ENCODE measurements around the gene NOM1.

NOM1 gene

DNA sequence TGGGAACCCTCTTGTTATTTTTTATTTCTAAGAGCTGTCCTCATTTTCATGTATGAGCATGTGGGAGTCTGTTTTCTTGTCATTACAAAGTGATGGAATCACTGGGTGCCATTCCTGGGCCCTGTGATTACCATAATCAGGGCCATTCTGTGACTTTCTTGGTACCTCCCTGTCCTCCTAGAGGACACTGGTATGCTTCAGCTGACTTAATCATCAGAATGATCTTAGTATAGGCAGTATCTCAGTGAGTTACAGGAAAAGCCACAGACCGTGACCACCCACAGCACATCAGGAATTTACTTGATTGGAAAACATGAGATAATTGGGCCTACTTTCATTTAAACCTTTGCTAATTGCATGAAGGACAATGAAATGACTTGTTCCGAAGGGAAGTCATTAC, 7.2 kb downstream of the NOM1 start:
- DNase-seq (ENCODE audit: low read depth), result no peak
- TF ChIP-seq, protein P1, sequence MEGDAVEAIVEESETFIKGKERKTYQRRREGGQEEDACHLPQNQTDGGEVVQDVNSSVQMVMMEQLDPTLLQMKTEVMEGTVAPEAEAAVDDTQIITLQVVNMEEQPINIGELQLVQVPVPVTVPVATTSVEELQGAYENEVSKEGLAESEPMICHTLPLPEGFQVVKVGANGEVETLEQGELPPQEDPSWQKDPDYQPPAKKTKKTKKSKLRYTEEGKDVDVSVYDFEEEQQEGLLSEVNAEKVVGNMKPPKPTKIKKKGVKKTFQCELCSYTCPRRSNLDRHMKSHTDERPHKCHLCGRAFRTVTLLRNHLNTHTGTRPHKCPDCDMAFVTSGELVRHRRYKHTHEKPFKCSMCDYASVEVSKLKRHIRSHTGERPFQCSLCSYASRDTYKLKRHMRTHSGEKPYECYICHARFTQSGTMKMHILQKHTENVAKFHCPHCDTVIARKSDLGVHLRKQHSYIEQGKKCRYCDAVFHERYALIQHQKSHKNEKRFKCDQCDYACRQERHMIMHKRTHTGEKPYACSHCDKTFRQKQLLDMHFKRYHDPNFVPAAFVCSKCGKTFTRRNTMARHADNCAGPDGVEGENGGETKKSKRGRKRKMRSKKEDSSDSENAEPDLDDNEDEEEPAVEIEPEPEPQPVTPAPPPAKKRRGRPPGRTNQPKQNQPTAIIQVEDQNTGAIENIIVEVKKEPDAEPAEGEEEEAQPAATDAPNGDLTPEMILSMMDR (conservative IDR thresholded peaks at IDR 0.05; ENCODE audit: control insufficient read depth, insufficient read depth, low read depth, low read length), result no peak
- H3K4me3 ChIP-seq (ENCODE audit: control insufficient read depth, low read depth, low read length), result no peak overlapping the region

DNA sequence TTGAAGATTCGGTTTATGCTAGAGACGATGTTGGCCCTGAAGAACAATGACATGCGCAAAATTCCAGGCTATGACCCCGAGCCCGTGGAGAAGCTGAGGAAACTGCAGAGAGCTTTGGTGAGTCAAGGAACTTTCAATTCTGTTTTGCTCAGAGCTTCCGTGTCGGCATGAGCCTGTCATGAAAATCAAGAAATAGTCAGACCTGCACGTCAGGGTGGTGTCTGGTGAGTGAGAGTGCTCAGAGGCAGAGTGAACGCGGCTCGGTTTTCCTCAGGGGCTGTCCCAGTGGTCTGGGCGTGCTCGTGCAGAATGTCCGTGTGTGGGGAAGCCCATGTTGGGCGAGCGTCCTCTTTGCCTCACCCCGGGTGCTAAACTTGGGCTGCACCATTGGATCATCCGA, 12.6 kb downstream of the NOM1 start:
- TF ChIP-seq, protein P1 (conservative IDR thresholded peaks at IDR 0.05; ENCODE audit: control insufficient read depth, insufficient read depth, low read depth, low read length), result no peak
- DNase-seq (ENCODE audit: low read depth), result no peak
- no peak overlapping the region for H3K4me3 ChIP-seq (ENCODE audit: control insufficient read depth, low read depth, low read length)

DNA sequence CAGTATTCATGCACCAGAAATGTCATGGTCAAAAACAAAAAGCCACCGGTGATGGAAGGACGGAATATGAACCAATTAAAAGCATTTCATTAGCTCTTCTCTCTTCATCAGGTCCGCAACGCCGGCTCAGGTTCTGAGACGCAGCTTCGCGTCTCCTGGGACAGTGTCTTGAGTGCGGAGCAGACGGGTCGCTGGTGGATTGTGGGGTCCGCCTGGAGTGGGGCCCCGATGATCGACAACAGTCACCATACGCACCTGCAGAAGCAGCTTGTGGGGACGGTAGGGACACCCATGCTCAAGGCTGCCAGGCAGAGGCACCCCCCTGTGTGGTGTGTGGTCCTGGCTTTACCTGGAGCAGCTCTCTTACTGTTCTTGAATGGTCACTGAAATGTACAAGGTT, 13.4 kb downstream of the NOM1 start:
- no peak for DNase-seq (ENCODE audit: low read depth)

DNA sequence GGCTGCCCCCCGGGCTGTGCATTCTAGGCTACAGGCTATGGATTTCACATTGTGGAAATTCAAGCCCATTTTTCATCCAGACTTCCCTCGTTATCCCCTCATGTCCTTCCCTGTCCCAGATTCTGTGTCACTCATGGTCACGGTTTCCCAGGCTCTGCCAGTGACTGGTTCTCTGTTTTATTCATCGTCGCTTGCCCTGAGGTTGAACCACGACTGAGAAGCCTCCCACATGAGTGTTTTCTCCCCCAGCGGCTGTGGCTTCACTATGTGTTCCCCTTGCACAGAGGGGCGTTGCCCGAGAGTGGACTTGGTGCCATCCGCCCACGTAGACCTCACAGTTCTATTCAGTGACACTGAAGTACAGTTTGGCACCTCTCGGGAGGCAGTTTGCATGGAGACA, 14.0 kb downstream of the NOM1 start:
- no peak overlapping the region for H3K4me3 ChIP-seq (ENCODE audit: control insufficient read depth, low read depth, low read length)
- TF ChIP-seq, protein P1 (conservative IDR thresholded peaks at IDR 0.05; ENCODE audit: control insufficient read depth, insufficient read depth, low read depth, low read length), result no peak
- DNase-seq (ENCODE audit: low read depth), result no peak

More for the DNA sequence above, 13.4 kb downstream of the NOM1 start:
- TF ChIP-seq, protein P1 (conservative IDR thresholded peaks at IDR 0.05; ENCODE audit: control insufficient read depth, insufficient read depth, low read depth, low read length), result no peak
- no peak overlapping the region for H3K4me3 ChIP-seq (ENCODE audit: control insufficient read depth, low read depth, low read length)

DNA sequence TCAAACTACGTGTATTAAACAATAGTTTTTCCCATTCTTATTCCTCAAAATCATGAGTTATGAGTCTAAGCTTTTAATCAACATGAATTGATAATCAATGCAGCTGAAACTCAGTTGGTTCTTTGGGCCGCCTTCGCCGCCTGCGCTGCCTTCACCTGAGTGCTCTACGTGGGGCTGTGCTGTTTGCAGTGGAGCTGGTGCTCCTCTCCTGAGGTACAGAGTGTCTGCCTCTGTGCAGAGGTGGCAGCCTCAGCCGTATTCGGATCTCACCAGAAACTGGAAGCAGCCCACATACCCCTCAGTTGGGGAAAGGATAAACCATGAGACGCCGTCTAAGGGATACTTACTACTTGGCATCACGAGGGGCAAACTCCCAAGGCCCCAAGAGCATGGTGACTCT, 15.5 kb downstream of the NOM1 start:
- no peak for DNase-seq (ENCODE audit: low read depth)
- H3K4me3 ChIP-seq (ENCODE audit: control insufficient read depth, low read depth, low read length), result no peak overlapping the region
- TF ChIP-seq, protein P1 (conservative IDR thresholded peaks at IDR 0.05; ENCODE audit: control insufficient read depth, insufficient read depth, low read depth, low read length), result no peak

DNA sequence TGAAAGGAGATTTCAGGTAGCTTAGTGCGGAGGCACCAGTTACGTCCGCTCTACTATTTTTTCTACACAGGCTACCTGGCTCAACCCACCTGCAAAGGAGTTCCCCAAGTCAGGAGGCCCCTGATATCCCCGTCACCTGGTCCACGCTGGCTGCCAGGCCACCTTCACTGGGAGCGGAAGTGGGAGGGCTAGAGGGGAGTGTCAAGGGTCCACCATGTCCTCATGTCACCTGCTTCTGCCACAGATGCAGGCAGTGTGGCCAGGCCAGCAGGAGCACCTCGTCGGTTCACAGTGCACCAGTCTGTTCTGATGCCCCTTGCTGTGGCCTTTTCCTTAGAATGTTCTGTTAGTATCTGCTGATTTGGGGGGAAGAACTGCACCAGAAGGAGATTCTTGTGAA, 16.9 kb downstream of the NOM1 start:
- TF ChIP-seq, protein P1 (conservative IDR thresholded peaks at IDR 0.05; ENCODE audit: control insufficient read depth, insufficient read depth, low read depth, low read length), result no peak
- no peak overlapping the region for H3K4me3 ChIP-seq (ENCODE audit: control insufficient read depth, low read depth, low read length)
- DNase-seq (ENCODE audit: low read depth), result no peak

DNA sequence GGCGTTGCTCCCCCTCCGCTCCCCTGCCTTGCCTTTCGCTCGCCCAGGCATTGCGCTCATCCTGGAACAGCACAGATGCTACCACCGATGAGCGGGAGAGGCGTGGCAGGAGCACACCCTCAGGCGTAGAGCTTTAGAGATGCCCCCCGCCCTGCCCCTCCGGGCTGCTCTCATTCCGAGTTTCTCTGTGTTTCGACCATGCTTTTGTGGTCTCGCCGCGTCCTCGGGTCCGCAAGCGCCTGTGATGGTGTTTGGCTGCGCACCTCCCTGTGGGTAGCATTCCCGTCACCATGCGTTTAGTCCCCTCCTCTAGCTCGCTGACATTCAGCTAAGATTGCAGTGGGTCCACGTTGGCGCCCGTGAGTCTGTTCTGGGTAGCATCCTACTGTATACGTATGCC, 18.7 kb downstream of the NOM1 start:
- H3K4me3 ChIP-seq (ENCODE audit: control insufficient read depth, low read depth, low read length), result no peak overlapping the region
- no peak for DNase-seq (ENCODE audit: low read depth)

More for the DNA sequence above, 18.7 kb downstream of the NOM1 start:
- TF ChIP-seq, protein P1 (conservative IDR thresholded peaks at IDR 0.05; ENCODE audit: control insufficient read depth, insufficient read depth, low read depth, low read length), result no peak

All from fibroblast of mammary gland (primary cell).